ENCODE measurements around the gene TEX264. TPM values are rescaled to one million over a fixed set of nuclear protein-coding genes. Genes with fewer than 3 reads are reported as not detected.

Gene TEX264
- total RNA-seq, 4 donors from 2014 or later: 48.0 to 73.8 (median 65.4) TPM

DNA sequence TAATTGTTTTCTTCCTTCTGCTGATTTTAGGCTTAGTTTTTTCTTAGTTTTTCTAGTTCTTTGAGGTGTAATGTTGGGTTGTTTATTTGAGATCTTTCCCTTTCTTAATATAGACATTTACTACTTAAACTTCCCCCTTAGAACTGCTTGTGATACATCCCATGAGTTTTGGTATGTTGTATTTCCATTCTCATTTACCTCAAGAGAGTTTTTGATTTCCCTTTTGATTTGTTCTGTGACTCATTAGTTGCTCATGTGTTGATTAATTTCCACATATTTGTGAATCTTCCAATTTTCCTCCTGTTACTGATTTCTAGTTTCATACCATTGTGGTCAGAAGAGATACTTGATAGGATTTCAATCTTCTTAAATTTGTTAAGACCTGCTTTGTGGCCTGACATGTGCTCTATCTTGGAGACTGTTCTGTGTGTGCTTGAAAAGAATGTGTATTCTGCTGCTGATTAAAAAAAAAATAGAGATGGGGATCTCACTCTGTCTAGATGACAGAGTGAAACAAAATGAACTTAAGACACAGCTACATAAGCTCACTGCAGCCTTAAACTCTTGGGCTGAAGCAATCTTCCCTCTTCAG is 58.1 kb downstream of the TEX264 start:
- DNase-seq (ENCODE audit: extremely low spot score): no peak
- intact Hi-C loops (cut with DNase I): no loop called here
- peaks cover 0 to 9% (median 4%) of the 10 kb centered on the region in 4 donors for H3K9me3 ChIP-seq

DNA sequence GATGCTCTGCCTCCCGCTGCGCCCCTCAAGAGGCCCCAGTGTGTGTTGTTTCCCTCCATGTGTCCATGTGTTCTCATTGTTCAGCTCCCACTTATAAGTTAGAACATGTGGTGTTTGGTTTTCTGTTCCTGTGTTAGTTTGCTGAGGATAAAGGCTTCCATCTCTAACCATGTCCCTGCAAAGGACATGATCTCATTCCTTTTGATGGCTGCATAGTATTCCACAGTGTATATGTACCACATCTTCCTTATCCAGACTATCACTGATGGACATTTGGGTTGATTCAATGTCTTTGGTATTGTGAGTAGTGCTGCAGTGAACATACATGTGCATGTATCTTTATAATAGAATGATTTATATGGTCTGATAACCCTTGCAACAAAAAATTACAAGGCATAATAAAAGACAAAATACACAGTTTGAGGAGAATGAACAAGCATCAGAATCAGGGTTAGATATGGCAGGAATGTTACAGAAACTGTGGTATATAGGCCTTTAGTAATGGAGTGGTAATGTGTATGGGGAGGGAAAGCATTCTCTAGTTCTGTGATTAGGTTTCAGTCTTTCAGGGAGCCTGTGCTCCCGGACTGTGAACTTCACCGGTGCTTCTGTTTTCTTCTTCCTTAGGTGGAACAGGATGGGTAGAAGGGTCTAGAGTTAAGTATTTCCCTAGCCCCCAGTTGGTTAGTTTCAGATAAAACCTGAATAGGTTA is 63.0 kb downstream of the TEX264 start:
- H3K4me1 ChIP-seq: no peaks in the 10 kb centered on the region
- WGBS: 83% methylated on average over 4 of the region's 4 CpGs
- intact Hi-C loops (cut with DNase I): no loop called here
- H3K27me3 ChIP-seq: peaks cover 0 to 27% (median 0%) of the 10 kb centered on the region in 4 donors
- TF ChIP-seq POLR2A (IDR thresholded peaks at IDR 0.05; ENCODE audit: low read depth) (no peak), EP300 (IDR thresholded peaks at IDR 0.05) (no peak), POLR2AphosphoS5 (IDR thresholded peaks at IDR 0.05) (no peak)
- TF ChIP-seq, protein P1, sequence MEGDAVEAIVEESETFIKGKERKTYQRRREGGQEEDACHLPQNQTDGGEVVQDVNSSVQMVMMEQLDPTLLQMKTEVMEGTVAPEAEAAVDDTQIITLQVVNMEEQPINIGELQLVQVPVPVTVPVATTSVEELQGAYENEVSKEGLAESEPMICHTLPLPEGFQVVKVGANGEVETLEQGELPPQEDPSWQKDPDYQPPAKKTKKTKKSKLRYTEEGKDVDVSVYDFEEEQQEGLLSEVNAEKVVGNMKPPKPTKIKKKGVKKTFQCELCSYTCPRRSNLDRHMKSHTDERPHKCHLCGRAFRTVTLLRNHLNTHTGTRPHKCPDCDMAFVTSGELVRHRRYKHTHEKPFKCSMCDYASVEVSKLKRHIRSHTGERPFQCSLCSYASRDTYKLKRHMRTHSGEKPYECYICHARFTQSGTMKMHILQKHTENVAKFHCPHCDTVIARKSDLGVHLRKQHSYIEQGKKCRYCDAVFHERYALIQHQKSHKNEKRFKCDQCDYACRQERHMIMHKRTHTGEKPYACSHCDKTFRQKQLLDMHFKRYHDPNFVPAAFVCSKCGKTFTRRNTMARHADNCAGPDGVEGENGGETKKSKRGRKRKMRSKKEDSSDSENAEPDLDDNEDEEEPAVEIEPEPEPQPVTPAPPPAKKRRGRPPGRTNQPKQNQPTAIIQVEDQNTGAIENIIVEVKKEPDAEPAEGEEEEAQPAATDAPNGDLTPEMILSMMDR (IDR thresholded peaks at IDR 0.05): no peak
- H3K9me3 ChIP-seq: peaks cover 0 to 9% (median 4%) of the 10 kb centered on the region in 4 donors
- H3K27ac ChIP-seq (replicated peaks in 1 of 4): no peak overlapping the region
- H3K36me3 ChIP-seq: no peaks in the 10 kb centered on the region
- H3K4me3 ChIP-seq: no peak overlapping the region
- no peak for DNase-seq (ENCODE audit: extremely low spot score)

More for the DNA sequence above, 58.1 kb downstream of the TEX264 start:
- Histone ChIP-seq H3K4me3 (no peak overlapping the region), H3K4me1 (no peaks in the 10 kb centered on the region), H3K36me3 (no peaks in the 10 kb centered on the region), H3K27ac (replicated peaks in 1 of 4) (no peak overlapping the region), H3K27me3 (no peaks in the 10 kb centered on the region)
- TF ChIP-seq, protein P1 (IDR thresholded peaks at IDR 0.05): no peak
- no peak for TF ChIP-seq POLR2A (IDR thresholded peaks at IDR 0.05; ENCODE audit: low read depth)
- TF ChIP-seq POLR2AphosphoS5 (IDR thresholded peaks at IDR 0.05): no peak
- no peak for TF ChIP-seq EP300 (IDR thresholded peaks at IDR 0.05)

DNA sequence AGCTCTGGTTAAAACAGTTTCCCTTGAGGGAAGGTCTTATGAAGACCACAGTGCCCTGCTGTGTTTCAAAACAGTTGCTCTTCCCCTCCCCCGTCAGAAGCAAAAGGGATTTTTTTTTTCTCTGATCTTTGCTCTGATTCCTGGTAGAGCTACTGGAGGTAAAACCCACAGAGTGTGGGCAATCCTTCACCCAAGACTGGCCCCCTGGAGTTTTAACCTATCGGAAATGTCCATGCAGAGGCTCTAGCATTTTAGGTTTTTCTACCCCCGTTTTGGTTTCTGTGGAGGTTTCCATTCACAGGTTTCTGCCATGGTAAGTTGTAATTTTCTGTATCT is 63.5 kb downstream of the TEX264 start:
- Histone ChIP-seq H3K4me1 (no peaks in the 10 kb centered on the region), H3K4me3 (no peak overlapping the region), H3K9me3 (peaks cover 0 to 6% (median 2%) of the 10 kb centered on the region in 4 donors), H3K27ac (replicated peaks in 1 of 4) (no peak overlapping the region), H3K27me3 (peaks cover 0 to 27% (median 0%) of the 10 kb centered on the region in 4 donors), H3K36me3 (no peaks in the 10 kb centered on the region)
- intact Hi-C loops (cut with DNase I): no loop called here
- WGBS: 21% methylated on average over 3 of the region's 3 CpGs
- no peak for TF ChIP-seq EP300 (IDR thresholded peaks at IDR 0.05)
- TF ChIP-seq, protein P1 (IDR thresholded peaks at IDR 0.05): no peak
- TF ChIP-seq POLR2AphosphoS5 (IDR thresholded peaks at IDR 0.05): no peak
- no peak for TF ChIP-seq POLR2A (IDR thresholded peaks at IDR 0.05; ENCODE audit: low read depth)
- no peak for DNase-seq (ENCODE audit: extremely low spot score)

DNA sequence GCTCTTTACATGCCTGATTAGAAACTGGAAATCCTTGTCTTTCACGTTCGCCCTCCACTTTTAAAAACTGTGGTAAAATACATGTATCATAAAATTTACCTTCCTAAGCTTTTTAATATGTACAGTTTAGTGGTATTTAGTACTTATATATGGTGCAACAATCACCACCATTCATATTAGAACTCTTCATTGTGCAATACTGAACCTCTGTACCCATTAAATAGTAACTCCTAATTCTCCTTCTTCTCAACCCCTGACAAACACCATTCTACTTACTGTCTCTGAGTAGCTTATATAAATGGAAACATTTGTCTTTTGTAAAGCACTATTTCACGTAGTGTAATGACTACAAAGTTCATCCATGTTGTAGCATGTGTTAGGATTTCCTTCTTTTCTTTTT is 64.0 kb downstream of the TEX264 start:
- Histone ChIP-seq H3K27me3 (peaks cover 0 to 31% (median 0%) of the 10 kb centered on the region in 4 donors), H3K9me3 (peaks cover 0 to under 1% (median 0%) of the 10 kb centered on the region in 4 donors), H3K4me3 (no peak overlapping the region), H3K36me3 (no peaks in the 10 kb centered on the region), H3K4me1 (no peaks in the 10 kb centered on the region), H3K27ac (replicated peaks in 1 of 4) (no peak overlapping the region)
- TF ChIP-seq EP300 (IDR thresholded peaks at IDR 0.05) (no peak), POLR2AphosphoS5 (IDR thresholded peaks at IDR 0.05) (no peak)
- TF ChIP-seq, protein P1 (IDR thresholded peaks at IDR 0.05): no peak
- intact Hi-C loops (cut with DNase I): no loop called here
- 66% methylated on average over 3 of the region's 3 CpGs for WGBS
- no peak for DNase-seq (ENCODE audit: extremely low spot score)
